ENCODE results near the gene RTL1.

Gene RTL1

GRCh38 chr14:100898935-100899883, 4.3 kb downstream of the RTL1 start:
- DNase-seq (ENCODE audit: low read depth in 3 of 3), result no peak

DNA sequence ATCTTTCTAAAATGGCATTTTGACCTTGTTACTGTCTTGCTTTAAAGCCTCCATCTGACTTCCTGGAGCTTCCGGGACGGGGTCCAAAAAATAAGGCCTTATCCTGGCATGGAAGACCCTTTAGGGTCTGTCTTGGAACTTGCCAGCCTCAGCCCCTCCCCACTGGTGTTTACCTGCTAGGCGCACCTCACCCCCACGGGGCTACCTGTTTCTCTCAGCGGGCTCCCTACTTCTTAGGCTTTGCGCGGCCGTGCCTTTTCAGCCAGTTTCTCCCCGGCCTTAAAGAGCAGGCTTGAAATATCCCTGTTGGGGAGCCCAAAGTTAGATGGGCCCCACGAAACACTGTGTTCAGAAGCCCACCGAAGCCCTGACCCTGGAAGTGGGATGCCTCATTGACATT, 5.1 kb downstream of the RTL1 start:
- no peak for DNase-seq (ENCODE audit: low read depth in 3 of 3)

- DNase-seq (ENCODE audit: low read depth in 3 of 3), result no peak
These were observed 7.0 kb downstream of the RTL1 start for GRCh38 chr14:100896369-100897060.

DNA sequence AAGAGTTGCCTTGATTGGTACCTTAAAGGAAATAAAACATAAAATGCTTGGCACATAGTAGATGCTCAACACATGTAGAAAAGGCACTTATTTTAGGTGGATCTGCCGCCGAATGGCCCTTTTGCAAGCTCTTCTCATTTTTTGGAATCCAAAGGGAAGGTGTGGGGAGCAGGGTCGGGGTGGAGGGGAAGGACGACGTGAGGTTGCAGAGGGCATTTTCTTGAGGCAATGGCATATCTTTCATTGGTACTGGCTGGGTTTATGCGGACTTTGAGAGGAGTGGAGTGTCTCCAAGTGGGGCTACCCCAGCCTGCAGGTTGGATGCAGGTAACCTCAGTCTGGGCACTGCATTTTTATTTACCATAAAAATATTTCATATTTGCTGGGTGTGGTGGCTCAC, 8.1 kb downstream of the RTL1 start:
- no peak for DNase-seq (ENCODE audit: low read depth in 3 of 3)

DNA sequence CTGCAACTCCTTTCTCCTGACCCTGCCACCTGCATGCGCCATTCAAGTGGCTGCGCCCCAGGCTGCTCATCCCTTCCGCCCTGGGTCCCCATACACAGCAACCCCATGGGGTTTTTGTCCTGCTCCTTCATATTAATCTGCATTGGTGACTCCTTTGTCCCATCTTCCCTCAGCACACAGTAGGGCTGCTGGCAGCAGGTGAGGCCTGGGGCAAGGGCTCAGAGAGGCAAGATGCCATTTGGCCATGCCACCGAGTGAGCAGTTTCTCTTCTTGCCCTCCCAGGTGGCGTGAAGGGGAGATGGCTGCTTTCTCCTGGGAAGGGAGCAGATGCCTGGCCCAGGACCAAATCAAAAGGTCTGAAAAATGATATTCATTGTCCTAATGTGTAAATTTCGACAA, 9.1 kb downstream of the RTL1 start:
- no peak for DNase-seq (ENCODE audit: low read depth in 3 of 3)

GRCh38 chr14:100893760-100894159, 9.8 kb downstream of the RTL1 start:
- DNase-seq (ENCODE audit: low read depth in 3 of 3), result no peak

GRCh38 chr14:100893228-100893601, 10.3 kb downstream of the RTL1 start:
- no peak for DNase-seq (ENCODE audit: low read depth in 3 of 3)

DNA sequence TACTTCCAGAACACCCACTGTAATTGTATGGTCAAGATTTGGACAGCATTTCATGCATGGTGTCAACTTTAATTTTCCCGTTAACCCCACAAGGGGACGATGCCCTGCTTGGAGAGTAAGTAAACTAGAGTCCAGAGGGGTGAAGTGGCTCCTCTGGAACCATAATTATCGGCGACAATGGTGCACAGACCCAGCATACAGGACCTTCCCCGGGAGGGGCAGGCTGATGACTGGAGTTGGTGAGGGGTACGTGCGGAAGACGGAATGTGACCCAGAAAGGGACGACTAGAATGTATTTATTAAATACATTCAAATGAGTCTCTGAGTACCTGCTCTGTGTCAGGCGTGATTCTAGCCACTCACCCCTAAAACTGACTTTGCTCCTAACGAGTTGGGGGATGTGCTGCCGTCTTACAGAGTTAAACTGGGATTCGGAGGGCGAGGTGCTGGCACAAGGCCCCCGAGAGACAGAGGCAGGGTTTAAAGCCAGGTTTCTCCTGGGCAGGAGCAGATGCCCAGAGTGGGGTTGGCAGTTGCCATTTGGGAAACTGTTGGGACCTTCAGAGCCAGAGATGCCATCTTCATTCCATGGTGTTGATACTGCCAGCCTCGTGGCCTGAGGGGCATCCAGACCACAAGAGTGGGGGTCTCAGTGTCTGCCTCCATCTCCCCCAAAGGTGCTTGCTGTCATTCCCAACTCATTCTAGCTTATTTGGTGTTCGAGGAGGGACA, 10.9 kb downstream of the RTL1 start:
- no peak for DNase-seq (ENCODE audit: low read depth in 3 of 3)

- no peak for DNase-seq (ENCODE audit: low read depth in 3 of 3)
These were observed 11.7 kb downstream of the RTL1 start for GRCh38 chr14:100891501-100892445.

- no peak for DNase-seq (ENCODE audit: low read depth in 3 of 3)
These were observed 12.5 kb downstream of the RTL1 start for GRCh38 chr14:100891051-100891450.

DNA sequence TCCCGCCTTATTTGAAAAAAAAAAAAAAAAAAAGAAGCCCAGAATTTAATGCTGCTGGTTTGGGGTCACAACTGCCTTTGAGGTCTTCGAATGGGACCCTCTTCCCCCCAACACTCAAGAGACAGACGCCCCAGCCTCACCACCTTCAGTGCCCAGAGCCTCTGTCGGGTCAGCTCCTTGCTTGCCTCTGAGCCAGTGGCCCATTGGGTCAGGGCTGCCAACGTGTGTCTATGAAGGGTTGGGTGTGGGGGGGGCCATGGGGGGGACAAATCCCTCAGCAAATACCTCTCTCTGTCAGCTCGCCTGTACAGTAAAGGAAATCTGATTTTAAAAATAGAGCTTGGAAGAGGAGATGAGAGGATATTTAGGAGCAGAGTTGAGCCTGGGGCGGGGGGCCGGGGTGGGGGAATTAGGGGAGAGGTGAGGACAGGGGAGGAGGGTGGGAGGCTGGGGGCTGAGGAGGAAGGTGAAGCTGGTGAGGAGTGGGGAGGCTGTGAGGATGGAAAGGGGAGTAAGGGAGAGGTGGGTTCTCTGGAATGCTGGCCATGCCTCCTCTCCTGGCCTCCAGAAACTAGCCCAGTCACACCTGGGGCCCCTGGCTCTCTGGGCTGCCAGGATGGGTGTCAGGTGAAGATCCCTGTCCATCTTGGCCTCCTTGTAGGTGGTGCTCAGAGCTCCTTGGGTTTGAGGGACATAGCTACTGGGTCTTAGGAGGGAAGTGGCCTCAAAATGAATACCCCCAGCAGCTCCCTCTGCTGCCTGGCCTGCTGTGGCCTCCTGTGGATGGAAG, 13.3 kb downstream of the RTL1 start:
- no peak for DNase-seq (ENCODE audit: low read depth in 3 of 3)

GRCh38 chr14:100889641-100890040, 13.9 kb downstream of the RTL1 start:
- DNase-seq (ENCODE audit: low read depth in 3 of 3), result no peak

DNA sequence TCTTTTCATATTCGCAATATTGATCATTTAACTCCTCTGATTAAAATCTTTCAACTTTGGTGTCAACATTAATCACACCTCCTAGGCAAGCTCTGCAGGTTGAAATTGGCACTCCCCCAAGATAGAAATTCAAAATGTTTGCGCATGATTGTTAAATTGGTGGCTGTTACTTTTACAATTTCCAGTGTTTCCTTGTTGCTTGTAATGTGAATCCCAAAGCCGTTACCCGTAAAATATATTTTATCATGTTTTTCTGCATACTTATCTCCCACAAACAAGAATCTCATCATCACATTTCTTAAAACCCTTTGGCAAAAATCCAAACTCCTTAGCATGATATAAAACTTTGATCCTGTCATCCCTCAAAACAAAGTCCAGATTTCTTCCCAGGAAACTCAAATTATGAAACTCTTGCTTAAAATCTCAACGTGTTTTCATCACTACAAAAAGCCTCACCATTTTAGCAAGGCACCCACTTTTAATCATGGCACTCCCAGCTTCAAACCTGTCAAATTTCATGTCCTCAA, 14.7 kb downstream of the RTL1 start:
- DNase-seq (ENCODE audit: low read depth in 3 of 3), result no peak

- no peak for DNase-seq (ENCODE audit: low read depth in 3 of 3)
These were observed 15.7 kb downstream of the RTL1 start for GRCh38 chr14:100887728-100888335.

- no peak for DNase-seq (ENCODE audit: low read depth in 3 of 3)
These were observed 17.9 kb downstream of the RTL1 start for GRCh38 chr14:100885617-100886016.

DNA sequence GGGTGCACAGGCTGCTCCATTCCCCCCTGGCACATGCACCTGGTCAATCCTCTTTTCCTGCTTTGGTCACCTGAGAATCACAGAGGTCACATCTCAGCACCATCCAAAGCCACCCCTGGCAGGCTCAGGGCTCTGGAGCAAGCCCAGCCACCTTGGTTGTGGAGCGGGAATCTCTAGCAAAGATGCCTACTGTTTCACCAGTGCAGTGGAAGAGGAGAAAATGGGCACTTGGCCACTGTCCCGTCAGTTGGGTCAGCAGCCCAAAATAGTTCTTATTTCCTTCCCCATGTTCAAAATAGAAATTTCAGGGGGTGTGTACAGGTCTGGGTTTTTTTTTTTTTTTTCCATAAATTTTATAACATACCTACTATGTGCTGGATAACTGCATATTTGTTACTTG, 18.3 kb downstream of the RTL1 start:
- no peak for DNase-seq (ENCODE audit: low read depth in 3 of 3)

- DNase-seq (ENCODE audit: low read depth in 3 of 3), result no peak
These were observed 19.1 kb downstream of the RTL1 start for GRCh38 chr14:100884456-100884855.

- no peak for DNase-seq (ENCODE audit: low read depth in 3 of 3)
These were observed 19.8 kb downstream of the RTL1 start for GRCh38 chr14:100883789-100884101.

DNA sequence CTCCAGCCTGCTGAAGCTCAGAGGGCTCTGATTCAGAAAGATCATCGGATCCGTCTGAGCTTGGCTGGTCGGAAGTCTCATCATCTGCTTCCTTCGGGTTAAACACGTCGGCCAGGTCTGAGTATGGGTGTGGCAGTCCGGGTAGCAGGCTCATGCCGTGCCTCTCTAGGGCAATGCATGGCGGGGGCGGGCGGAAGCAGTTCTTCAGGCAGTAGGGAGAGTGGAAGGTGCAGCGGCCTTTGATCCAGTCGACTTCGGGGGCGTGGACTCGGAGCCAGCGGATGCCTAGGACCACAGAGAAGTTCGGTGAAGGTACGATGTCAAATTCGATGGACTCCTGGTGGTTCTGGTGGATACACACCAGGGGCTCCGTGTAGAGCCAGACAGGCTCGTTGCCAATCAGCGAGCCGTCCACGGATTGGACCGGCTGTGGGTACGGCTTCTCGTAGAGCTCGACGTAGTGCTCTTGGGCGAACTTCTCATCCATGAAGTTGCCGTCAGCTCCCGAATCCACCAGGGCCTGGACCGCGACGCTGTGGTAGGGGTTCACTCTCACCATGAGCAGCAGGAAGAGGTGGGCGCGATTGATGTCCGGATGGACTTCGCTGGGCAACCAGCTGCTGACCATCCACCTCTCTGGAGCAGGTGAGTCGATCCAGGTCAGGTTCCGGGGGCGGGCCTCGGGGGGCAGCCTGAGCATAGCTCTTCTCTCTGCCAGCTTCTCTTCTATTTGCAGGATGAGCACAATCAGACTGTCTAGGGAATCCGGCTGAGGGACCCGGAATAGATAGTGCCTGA, 20.3 kb downstream of the RTL1 start:
- DNase-seq (ENCODE audit: low read depth in 3 of 3), result no peak

All from stimulated activated CD4-positive, alpha-beta T cell treated with anti-CD3 and anti-CD28 coated beads, TNF-alpha, amount 100 ng/mL, for 48 hours (primary cell).